Renal cortex interstitium (tissue), 11 donors: ENCODE measurements around the gene FAM174B. TPM values are rescaled to one million over a fixed set of nuclear protein-coding genes. Genes with fewer than 3 reads are reported as not detected.

ENCODE experiments used
- DNase-seq, 11 donors: peaks; one replicate each; pipeline ENCODE4 v3.0.0-alpha.2; 2013; ENCODE audit warnings: low read depth in 9 of 11, low spot score in 4 of 11; ENCODE audit errors: extremely low read depth in 1 of 11
- polyA plus RNA-seq, 3 donors: library from polyadenylated mRNA; unstranded; fragments of 120-200 nt; gene quantifications; one replicate each; pipeline ENCODE4 v1.2.1, GENCODE V29; 2013; ENCODE audit not compliant: insufficient read length in 3 of 3

The FAM174B gene
- polyA plus RNA-seq, 3 donors: 26.2 to 31.8 (median 30.3) TPM

GRCh38 chr15:92669432-92669831, 13.9 kb upstream of the FAM174B start:
- no peak for DNase-seq

GRCh38 chr15:92668620-92669019, 13.0 kb upstream of the FAM174B start:
- DNase-seq: no peak

- DNase-seq: no peak
These were observed 12.5 kb upstream of the FAM174B start for GRCh38 chr15:92667970-92668485.

- peak in 1 of 11 donors; percentile 43 for DNase-seq
These were observed 11.8 kb upstream of the FAM174B start for GRCh38 chr15:92667287-92667904.

- no peak for DNase-seq
These were observed 11.2 kb upstream of the FAM174B start for GRCh38 chr15:92666780-92667179.

- no peak for DNase-seq
These were observed 9.6 kb upstream of the FAM174B start for GRCh38 chr15:92665100-92665555.

- no peak for DNase-seq
These were observed 8.8 kb upstream of the FAM174B start for GRCh38 chr15:92664178-92664900.

- no peak for DNase-seq
These were observed 7.8 kb upstream of the FAM174B start for GRCh38 chr15:92663250-92663951.

GRCh38 chr15:92662762-92663161, 7.2 kb upstream of the FAM174B start:
- no peak for DNase-seq

- DNase-seq: no peak
These were observed 6.4 kb upstream of the FAM174B start for GRCh38 chr15:92661956-92662355.

GRCh38 chr15:92661069-92661468, 5.5 kb upstream of the FAM174B start:
- DNase-seq: no peak

GRCh38 chr15:92657486-92657885, 1.9 kb upstream of the FAM174B start:
- DNase-seq: no peak

GRCh38 chr15:92656089-92656488, 514 bp upstream of the FAM174B start:
- DNase-seq: no peak

- no peak for DNase-seq
These were observed 913 bp downstream of the FAM174B start for GRCh38 chr15:92654662-92655061.

GRCh38 chr15:92653836-92654539, 1.6 kb downstream of the FAM174B start:
- peak in 3 of 11 donors; percentile 50 to 62 (median 54) for DNase-seq

- DNase-seq: no peak
These were observed 2.2 kb downstream of the FAM174B start for GRCh38 chr15:92653366-92653765.

GRCh38 chr15:92652576-92652966, 3.0 kb downstream of the FAM174B start:
- DNase-seq: no peak

- no peak for DNase-seq
These were observed 3.5 kb downstream of the FAM174B start for GRCh38 chr15:92651877-92652575.

GRCh38 chr15:92650966-92651365, 4.6 kb downstream of the FAM174B start:
- no peak for DNase-seq
